ENCODE results near the gene PRLH.

DNA sequence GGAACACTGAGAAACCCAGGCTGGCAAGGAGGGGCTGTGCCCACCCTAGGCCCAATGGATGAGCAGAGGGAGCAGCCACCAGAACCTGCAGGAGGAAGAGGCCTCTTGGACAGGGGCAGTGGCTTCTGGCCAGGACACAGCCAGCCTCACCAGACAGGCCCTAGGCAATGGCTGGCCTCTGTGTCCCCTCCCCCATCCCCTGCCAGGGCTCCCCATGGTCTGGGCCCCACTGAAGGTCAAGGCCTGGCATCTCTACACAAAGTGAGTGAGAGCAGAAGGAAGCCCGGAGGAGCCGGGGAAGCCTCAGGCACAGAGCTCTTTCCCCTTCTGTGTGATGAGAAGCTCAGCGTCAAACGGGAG lies 6.3 kb downstream of the PRLH start:
- TF ChIP-seq, protein P1, sequence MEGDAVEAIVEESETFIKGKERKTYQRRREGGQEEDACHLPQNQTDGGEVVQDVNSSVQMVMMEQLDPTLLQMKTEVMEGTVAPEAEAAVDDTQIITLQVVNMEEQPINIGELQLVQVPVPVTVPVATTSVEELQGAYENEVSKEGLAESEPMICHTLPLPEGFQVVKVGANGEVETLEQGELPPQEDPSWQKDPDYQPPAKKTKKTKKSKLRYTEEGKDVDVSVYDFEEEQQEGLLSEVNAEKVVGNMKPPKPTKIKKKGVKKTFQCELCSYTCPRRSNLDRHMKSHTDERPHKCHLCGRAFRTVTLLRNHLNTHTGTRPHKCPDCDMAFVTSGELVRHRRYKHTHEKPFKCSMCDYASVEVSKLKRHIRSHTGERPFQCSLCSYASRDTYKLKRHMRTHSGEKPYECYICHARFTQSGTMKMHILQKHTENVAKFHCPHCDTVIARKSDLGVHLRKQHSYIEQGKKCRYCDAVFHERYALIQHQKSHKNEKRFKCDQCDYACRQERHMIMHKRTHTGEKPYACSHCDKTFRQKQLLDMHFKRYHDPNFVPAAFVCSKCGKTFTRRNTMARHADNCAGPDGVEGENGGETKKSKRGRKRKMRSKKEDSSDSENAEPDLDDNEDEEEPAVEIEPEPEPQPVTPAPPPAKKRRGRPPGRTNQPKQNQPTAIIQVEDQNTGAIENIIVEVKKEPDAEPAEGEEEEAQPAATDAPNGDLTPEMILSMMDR (IDR thresholded peaks at IDR 0.05): no peak
- TF ChIP-seq POLR2AphosphoS5 (IDR thresholded peaks at IDR 0.05): no peak

Data from gastroesophageal sphincter (tissue), 3 donors.